ENCODE results near the gene HABP4. TPM values are rescaled to one million over a fixed set of nuclear protein-coding genes. Genes with fewer than 3 reads are reported as not detected.
A peak's percentile ranks its signal among the peaks of the same experiment; 100 is the strongest.
"Not testable (repeated sequence)": the region's sequence is repeated elsewhere in the genome, so short reads cannot be mapped to it uniquely, and the experiment has no call there.

HABP4 gene
- total and polyA plus RNA-seq, 11 donors = 17.8 to 35.7 (median 25.9) TPM

DNA sequence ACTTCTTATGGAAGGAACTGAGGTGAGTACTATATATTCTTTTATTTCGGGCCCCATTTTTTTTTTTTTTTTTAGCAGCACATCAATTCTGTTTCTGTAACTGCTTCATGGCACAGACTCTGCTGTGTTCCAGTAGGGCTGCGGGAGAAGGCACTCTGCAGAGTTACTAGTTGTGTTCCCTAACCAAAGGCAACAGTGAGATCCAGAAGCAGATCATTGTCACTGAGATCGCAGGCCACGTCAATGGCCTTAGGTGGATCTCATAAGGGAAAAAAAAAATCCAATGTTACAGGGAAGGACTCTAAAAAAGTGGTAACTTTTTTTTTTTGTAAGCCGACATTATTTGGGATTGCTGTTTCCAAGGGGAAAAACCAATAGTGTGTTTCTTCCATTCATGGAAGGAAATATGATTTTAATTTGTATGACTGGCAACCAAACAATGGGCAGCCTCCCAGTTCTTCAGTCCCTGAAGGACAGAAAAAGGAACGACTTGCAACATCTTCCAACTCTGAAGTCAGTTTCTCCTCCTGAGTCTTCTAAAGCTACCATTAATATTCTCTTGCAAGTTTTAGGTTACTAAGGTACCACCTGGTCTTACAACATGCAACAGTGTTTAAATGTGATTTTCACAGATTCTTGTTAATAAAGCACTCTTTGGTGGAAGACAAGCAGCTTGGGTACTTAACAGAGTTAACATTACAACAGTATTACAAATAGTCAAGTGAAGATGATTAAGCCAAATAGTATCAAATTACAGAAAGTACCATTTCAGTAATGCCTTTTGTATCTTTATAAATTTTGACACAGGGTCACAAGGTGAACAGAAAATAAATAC, 52.8 kb downstream of the HABP4 start:
- DNase-seq (no peak), ATAC-seq (no peak)
- Histone ChIP-seq H3K27me3 (no peaks in the 10 kb centered on the region), H3K36me3 (peaks cover 0 to 21% (median 0%) of the 10 kb centered on the region in 9 donors), H3K9me3 (no peaks in the 10 kb centered on the region), H3K4me3 (no peak overlapping the region), H3K4me1 (peaks cover 0 to 35% (median 10%) of the 10 kb centered on the region in 12 donors), H3K27ac (peak overlapping the region in 5 of 12 donors; percentile 5 to 39 (median 35))
- intact Hi-C loops (cut with DNase I) = no loop called here
- TF ChIP-seq, protein P1, sequence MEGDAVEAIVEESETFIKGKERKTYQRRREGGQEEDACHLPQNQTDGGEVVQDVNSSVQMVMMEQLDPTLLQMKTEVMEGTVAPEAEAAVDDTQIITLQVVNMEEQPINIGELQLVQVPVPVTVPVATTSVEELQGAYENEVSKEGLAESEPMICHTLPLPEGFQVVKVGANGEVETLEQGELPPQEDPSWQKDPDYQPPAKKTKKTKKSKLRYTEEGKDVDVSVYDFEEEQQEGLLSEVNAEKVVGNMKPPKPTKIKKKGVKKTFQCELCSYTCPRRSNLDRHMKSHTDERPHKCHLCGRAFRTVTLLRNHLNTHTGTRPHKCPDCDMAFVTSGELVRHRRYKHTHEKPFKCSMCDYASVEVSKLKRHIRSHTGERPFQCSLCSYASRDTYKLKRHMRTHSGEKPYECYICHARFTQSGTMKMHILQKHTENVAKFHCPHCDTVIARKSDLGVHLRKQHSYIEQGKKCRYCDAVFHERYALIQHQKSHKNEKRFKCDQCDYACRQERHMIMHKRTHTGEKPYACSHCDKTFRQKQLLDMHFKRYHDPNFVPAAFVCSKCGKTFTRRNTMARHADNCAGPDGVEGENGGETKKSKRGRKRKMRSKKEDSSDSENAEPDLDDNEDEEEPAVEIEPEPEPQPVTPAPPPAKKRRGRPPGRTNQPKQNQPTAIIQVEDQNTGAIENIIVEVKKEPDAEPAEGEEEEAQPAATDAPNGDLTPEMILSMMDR (IDR thresholded peaks at IDR 0.05) = no peak
- TF ChIP-seq POLR2A (IDR thresholded peaks at IDR 0.05) = no peak
- WGBS, 4 donors = 66 to 82% (median 74%) methylated on average over 6 of the region's 6 CpGs

DNA sequence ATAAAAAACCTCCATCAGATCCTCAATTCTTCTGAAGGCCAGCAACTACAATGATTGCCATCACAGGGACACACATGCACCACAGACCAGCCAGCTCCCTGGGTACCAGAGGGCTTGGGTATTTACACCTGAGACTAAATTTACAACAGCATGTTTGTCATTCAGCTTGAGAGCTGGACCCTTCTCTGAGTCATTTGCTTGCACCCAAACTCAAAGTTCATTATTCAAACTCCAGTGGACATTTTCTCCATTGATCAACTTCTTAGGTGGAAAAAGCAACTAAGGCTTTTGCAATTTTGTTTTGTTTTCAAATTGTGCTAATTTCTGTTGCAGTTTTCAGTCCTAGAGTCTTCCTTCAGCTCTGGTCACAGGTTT, 53.4 kb downstream of the HABP4 start:
- peaks cover 0 to 21% (median 0%) of the 10 kb centered on the region in 9 donors for H3K36me3 ChIP-seq
- H3K9me3 ChIP-seq; H3K27me3 ChIP-seq; intact Hi-C loops (cut with DNase I); DNase-seq; ATAC-seq; H3K4me3 ChIP-seq: not testable (repeated sequence)
- H3K27ac ChIP-seq = peak overlapping the region in 1 of 12 donors; percentile 39
- peaks cover 0 to 41% (median 14%) of the 10 kb centered on the region in 12 donors for H3K4me1 ChIP-seq

DNA sequence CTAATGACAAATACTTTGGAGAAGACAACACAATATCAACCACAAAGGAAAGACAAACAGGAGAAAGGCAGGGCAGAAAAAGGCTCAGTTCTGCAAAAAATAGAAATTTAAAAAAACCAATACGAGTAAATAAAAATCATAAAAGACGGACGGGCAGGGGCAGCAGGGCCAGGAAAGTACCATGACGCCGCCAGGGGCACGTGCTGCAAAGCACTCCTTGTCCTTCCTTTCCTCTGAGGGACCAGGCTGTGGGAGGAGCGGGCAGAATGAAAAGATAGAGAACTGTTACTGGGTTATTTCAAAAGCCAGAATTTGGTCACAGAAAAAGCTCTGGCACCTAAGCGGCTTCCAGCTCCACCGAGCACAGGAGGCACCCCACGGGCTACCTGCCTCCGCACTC, 53.9 kb downstream of the HABP4 start:
- no peak for TF ChIP-seq POLR2A (IDR thresholded peaks at IDR 0.05)
- TF ChIP-seq, protein P1 (IDR thresholded peaks at IDR 0.05) = no peak
- intact Hi-C loops (cut with DNase I) = no loop called here
- no peaks in the 10 kb centered on the region for H3K9me3 ChIP-seq
- no peaks in the 10 kb centered on the region for H3K27me3 ChIP-seq
- WGBS, 4 donors = 94 to 95% (median 95%) methylated on average over 11 of the region's 11 CpGs
- H3K4me1 ChIP-seq = peaks cover 0 to 46% (median 18%) of the 10 kb centered on the region in 12 donors
- H3K27ac ChIP-seq = no peak overlapping the region
- DNase-seq = no peak
- H3K4me3 ChIP-seq = no peak overlapping the region
- no peak for ATAC-seq
- H3K36me3 ChIP-seq = peaks cover 0 to 21% (median 0%) of the 10 kb centered on the region in 9 donors

DNA sequence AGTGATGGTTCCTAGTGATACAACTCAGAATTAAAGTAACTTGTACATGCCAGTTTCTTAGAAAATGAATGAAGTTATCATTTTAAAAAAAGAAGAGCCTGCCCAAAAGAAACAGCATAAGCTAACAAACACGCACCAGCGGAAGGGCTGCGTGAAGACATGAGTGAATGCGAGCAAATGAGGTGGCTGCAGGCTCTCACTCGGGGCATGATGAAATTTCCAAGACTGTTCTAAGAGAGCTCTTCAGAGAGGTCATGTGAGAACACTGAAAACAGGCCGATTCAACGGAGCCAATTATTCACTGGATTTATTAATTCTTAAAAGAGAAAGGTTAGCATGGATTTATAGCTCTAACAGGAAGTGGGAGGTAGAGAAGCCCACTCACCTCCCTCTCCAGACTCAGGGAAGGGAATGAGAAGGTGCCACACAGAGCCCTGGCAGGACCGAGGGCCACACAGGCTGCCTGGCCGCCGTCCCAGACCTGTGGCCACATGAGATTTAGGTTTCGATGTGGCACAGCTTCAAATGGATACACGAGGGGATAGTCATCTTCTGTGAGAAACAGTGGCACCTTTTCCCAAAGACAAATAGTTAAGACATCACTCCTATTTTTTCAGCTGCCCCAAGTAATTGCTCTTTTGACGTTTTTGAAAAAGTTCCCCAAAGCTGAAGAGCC, 55.5 kb downstream of the HABP4 start:
- no peaks in the 10 kb centered on the region for H3K27me3 ChIP-seq
- H3K36me3 ChIP-seq = peaks cover 0 to 24% (median 0%) of the 10 kb centered on the region in 9 donors
- H3K4me3 ChIP-seq = no peak overlapping the region
- no peak for DNase-seq
- H3K4me1 ChIP-seq = peaks cover 0 to 54% (median 22%) of the 10 kb centered on the region in 12 donors
- intact Hi-C loops (cut with DNase I) = loop anchor here in 1 of 10 donors (5.0 kb wide), 1 partner anchor 57 kb away; no protein-coding TSS in a partner anchor
- no peak for ATAC-seq
- TF ChIP-seq POLR2A (IDR thresholded peaks at IDR 0.05) = no peak
- TF ChIP-seq, protein P1 (IDR thresholded peaks at IDR 0.05) = no peak
- WGBS, 4 donors = 56 to 72% (median 62%) methylated on average over 13 of the region's 13 CpGs
- no peak overlapping the region for H3K27ac ChIP-seq
- H3K9me3 ChIP-seq = no peaks in the 10 kb centered on the region

Measured in heart left ventricle (tissue), 16 donors.